GM19240 (cell line): ENCODE results near the gene ABCC1.
A peak's percentile ranks its signal among the peaks of the same experiment; 100 is the strongest.
"Not testable (repeated sequence)": the region's sequence is repeated elsewhere in the genome, so short reads cannot be mapped to it uniquely, and the experiment has no call there.

ENCODE experiments used
- DNase-seq: peaks from one replicate; pipeline ENCODE4 v3.0.0; 2011; ENCODE audit warnings: low spot score; ENCODE audit not compliant: insufficient read length

Gene ABCC1

DNA sequence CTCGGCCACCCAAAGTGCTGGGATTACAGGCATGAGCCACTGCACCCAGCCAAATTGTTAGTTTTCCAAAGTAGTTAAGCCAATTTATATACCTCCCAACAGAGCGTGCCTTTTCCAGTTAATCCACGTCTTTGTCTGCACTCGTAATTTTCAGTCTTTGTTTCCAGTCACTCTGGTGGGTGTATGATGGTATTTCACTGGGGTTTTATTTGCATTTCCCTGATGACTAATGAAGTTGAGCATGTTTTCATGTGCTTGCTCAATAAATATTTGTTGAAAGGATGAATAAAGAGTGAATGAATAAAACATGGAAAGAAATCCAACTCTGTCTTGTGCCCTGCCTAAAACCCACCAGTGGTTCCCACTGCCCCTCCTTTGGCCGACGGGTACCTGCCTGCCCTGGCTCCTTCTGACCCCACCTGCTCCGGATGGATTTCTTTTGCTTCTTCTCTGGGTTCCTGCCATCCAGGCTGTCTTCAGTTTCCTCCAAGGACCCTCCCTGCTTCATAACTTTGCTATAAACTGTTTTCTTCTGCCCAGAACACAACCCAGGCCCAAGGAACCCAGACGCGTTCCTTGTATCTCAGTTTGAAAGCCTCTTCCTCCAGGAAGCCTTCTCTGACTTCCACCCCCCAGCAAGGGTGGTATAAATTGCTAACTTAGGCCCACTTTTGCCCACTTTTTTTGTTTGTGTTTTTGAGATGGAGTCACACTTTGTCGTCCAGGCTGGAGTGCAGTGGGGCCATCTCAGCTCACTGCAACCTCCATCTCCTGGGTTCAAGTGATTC is 3.0 kb upstream of the ABCC1 start:
- DNase-seq, result no peak

GRCh38 chr16:15947983-15948509 is 1.4 kb upstream of the ABCC1 start:
- DNase-seq, result no peak

DNA sequence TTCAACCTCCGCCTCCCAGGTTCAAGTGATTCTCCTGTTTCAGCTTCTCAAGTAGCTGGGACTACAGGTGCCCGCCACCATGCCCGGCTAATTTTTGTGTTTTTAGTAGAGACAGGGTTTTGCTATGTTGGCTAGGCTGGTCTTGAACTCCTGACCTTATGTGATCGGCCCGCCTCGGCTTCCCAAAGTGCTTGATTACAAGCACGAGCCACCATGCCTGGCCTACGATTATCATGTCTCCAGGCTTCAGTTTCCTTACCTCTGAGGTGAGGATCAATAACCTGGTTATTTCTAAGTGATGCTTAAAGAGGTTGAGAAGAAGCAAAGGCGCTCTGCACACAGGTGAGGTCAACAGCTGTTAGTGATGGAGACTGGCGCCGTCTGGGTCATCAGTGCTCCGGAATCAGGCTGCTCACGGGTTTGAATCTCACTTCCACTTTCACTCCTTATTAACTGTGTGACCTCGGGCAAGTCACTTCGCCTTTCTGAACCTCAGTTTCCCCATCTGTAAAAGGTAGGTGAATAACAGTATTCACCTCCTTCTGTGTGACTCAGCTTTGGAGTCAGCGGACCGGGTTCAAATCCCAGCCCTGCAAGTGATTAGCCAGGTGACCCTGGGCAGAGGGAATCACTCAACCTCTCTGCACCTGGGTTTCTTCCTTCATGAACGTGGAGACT is 745 bp upstream of the ABCC1 start:
- peak; percentile 61 for DNase-seq

DNA sequence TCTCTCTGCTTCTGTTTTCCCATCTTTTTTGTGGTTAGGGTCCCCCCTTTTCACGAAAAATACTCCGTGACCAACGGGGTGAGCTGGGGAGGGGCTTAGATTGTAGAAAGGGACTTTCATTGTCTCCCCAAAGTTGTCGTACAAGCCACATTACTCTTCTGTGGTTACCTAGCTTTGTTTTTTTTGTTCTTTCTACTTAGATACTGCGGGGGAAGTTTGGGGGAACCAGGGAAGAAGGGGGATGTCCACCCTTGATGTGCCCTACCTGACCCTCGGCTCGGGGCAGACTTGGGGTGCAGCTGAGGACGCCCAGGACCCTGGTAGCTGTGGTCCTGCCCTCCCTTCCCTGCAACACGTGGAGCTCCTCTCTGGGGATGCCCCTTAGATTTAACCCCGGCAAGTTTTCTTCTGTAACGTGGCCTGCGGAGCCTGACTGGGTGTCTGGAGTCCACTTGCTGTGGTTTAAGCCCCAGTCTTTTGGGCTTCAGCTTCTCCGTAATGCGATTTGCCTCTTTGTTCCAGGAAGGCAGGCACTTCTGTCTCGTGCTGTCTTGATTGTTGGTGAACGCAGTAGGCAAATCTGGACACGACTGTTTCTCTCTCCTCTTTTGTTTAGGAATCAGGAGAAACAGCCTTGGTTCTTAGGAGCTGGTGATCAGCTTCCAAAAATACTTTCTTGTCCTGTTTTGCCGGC is 892 bp downstream of the ABCC1 start:
- DNase-seq, result peak; percentile 70

DNA sequence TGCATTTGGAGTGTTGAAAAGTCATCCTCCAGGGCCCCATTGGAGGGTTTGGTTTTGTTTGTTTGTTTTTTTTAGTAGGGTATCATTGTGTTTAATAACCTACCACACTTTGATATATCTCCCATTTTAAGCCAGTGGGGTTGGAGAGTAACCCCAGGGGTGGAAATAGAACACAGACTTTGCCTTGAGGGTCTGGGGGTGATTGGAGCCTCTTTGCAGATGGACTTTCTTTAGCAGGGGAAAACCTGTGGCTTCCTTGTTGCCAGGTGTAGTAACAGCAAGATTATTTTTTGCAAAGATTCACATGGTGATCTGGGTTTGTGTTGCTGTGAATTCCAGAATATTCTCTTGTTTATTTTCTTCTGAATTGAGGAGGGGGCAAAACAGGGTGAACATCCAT is 1.5 kb downstream of the ABCC1 start:
- no peak for DNase-seq

DNA sequence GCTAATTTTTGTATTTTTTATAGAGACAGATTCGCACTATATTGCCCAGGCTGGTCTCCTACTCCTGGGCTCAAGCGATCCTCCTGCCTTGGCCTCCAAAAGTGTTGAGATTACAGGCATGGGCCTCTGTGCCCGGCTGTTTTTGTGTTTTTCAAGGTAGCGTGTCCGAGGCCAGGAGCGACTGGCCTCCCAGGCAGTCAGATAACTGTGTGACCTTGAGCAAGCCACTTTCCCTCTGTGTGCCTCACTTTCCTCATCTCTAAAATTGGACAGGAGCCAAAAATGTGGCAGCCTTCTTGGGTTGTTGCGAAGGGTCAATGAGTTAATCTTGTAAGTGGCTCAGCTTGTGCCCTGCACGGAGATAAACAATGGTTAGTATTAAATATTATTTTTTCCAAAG is 2.4 kb downstream of the ABCC1 start:
- DNase-seq, result no peak

- no peak for DNase-seq
Observed at GRCh38 chr16:15952265-15952711, 2.9 kb downstream of the ABCC1 start.

- no peak for DNase-seq
Observed at GRCh38 chr16:15953477-15953876, 4.1 kb downstream of the ABCC1 start.

DNA sequence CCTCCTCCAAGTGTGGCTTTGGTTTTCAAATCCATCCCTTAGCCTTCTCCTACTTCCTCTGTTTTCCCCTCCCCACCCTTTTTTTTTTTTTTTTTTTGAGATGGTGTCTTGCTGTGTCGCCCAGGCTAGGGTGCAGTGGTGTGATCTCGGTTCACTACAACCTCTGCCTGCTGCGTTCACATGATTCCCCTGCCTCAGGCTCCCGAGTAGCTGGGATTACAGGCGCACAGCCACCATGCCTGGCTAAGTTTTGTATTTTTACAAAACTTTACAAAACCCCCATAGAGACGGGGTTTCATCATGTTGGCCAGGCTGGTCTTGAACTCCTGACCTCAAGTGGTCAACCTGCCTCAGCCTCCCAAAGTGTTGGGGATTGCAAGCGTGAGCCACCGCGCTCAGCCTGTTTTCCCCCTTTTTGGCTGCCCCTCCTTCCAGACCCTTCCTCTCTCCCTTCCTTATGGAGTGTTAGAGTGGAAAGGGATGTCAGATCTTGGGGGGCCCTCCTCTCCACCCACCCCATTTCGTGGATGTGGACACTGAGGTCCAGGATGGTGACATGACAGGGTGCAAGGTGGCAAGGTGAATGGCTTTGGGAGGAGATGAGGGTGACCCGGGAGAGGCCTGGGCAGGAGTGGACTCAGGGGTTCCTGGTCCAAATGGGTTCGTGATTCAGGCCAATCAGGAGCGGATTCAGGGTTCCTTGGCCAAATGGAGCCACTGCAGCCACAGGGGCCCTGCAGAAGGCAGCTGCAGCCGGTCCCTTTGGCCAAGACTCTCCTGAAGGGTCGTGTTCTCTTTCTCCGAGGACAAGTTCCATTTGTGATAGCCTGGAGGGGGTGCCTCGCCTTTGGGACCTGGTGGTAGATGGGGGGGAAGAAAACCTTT is 4.8 kb downstream of the ABCC1 start:
- DNase-seq, result no peak

DNA sequence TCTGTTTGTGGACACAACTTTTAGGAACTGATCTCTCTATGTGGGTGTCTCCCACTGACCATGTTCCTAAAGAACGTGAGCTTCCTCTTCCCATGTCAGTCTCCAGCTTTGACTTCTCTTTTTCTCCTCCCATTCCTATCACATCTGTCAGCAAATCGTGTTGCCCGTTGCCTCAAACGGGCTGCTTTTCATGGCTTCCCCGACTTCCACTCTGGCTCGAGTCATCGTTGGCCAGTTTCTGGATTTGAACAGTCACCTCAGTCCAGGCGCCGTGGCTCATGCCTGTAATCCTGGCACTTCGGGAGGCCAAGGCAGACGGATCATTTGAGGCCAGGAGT is 5.4 kb downstream of the ABCC1 start:
- no peak for DNase-seq

DNA sequence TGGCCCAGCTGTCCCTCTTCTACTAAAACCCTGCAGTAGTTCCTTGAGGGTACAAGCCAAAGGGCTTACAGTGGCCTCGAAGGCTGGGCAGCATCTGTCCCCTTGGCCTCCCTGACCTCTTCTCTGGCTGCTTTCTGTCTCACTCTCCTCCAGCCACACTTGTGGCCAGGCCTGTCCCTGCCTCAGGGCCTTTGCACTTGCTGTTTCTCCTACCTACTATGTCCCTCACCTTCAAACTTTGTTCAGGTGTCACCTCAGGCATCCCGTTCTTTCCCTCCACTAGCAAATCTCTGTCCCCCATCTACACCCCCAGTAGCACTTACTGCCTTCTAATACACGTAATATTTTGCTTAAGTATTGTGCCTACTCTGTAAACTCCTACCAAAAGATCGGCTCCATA is 6.0 kb downstream of the ABCC1 start:
- no peak for DNase-seq

- DNase-seq, result not testable (repeated sequence)
Observed at GRCh38 chr16:15956106-15956505, 6.7 kb downstream of the ABCC1 start.

- DNase-seq, result no peak
Observed at GRCh38 chr16:15958703-15959348, 9.4 kb downstream of the ABCC1 start.

GRCh38 chr16:15960124-15960971 is 10.9 kb downstream of the ABCC1 start:
- no peak for DNase-seq

- peak; percentile 61 for DNase-seq
Observed at GRCh38 chr16:15961060-15961511, 11.7 kb downstream of the ABCC1 start.

DNA sequence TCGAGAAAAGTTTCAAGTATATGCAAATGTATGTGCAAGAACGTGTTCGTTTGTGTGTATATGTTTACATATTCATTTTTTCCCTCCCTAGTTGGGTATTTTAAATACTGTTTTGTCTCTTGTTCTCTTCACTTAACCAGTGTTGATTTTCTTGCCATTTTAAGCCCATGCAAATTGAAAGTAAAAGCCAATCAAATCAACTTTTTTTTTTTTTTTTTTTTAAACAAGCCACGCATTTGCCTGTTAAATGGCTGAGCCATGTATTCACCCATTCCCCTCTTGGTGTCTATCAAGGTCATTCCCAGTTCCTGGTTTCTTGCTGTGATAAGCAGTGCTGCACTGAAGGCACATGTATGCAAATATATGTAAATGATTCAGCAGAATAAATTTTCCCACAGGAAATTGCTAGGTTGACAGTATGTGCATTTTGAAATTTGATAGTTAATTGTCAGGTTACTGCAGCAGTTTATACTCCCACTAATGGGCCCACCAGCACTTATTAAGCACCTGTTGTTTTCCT is 12.2 kb downstream of the ABCC1 start:
- DNase-seq, result no peak

DNA sequence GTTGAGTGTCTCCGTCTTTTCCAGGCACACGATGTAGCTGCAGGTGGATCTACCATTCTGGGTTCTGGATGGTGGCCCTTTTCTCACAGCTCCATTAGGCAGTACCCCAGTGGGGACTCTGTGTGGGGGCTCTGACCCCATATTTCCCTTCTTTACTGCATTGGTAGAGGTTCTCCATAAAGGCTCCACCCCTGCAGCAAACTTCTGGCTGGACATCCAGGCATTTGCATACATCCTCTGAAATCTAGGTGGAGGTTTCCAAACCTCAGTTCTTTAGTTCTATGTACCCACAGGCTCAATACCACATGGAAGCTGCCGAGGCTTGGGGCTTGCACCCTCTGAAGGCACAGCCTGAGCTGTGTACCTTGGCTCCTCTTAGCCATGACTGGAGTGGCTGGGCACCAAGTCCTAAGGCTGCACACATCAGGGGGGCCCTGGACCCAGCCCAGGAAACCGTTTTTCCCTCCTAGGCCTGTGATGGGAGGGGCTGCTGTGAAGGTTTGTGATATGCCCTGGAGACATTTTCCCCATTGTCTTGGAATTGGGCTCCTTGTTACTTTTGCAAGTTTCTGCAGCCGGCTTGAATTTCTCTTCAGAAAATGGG is 14.0 kb downstream of the ABCC1 start:
- DNase-seq, result no peak

DNA sequence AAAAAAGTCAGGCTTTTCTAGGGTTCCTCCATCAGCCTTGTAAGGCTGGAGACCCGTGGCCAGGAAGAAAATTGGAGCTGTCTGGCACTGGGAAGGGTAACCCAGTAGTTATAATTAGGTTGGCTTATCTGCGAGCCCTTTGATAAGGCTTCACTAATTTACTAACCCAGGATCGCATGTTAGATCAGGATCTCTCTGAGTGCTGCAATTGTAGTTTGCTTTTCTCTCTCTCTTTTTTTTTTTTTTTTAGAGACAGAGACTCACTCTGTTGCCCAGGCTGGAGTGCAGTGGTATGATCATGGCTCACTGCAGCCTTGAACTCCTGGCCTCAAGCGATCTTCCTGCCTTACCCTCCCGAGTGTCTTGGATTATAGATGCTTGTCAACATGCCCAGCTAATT is 17.0 kb downstream of the ABCC1 start:
- no peak for DNase-seq
